Vagina (tissue), 2 donors: ENCODE data around the gene KCNC3.

Experiments used
- POLR2A ChIP-seq, 2 donors: fragments of 450-650 bp; IDR thresholded peaks; one replicate each; pipeline ENCODE4 v1.6.1; 2017; ENCODE audit warnings: antibody characterized with exemption in 2 of 2, mild to moderate bottlenecking in 2 of 2, moderate library complexity in 2 of 2
- POLR2AphosphoS5 ChIP-seq, 2 donors: sonication (generic); formaldehyde crosslinking; IDR thresholded peaks; one replicate each; pipeline ENCODE4 v1.9.0; 2017; ENCODE audit warnings: antibody characterized with exemption in 2 of 2, mild to moderate bottlenecking in 2 of 2, low read depth in 1 of 2; ENCODE audit not compliant: insufficient read depth in 1 of 2
- TF ChIP-seq, protein P1 (sequence below), 3 experiments: fragments of 450-650 bp in 2 of 3; fragments of 200-600 bp in 1 of 3; sonication (generic) in 1 of 3; IDR thresholded peaks; one replicate each; pipeline ENCODE4 v1.5.1; 2017 to 2019; ENCODE audit warnings: antibody characterized with exemption in 3 of 3, mild to moderate bottlenecking in 2 of 3, moderate library complexity in 2 of 3

DNA sequence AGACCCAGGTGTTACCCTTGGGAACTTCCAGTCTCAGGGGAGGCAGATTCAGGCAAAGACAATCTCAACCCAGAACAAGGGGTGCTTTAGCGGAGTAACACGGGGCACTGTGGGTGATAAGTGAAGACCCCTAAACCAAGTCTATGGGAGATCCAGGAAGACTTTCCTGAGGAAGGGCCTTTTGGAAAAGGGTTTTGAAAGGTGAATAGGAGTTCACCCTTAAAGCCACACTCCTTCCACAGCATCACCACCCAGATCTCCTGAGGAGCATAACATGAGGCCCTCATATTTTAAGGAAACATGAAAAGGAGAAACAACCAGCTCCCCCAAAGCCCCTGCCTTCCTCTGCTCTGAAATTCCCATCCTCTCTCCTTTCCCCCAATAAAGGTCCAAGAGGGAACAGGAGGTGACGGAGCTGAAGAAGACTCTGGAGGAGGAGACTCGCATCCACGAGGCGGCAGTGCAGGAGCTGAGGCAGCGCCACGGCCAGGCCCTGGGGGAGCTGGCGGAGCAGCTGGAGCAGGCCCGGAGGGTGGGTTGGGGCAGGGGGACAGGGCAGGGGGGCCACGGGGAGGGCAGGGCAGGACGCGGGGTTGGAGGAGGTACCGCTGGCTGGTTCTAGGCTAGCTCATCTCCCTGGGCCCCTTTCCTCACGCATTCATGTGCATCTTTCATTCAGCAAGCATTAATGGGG is 52.7 kb downstream of the KCNC3 start:
- TF ChIP-seq, protein P1, sequence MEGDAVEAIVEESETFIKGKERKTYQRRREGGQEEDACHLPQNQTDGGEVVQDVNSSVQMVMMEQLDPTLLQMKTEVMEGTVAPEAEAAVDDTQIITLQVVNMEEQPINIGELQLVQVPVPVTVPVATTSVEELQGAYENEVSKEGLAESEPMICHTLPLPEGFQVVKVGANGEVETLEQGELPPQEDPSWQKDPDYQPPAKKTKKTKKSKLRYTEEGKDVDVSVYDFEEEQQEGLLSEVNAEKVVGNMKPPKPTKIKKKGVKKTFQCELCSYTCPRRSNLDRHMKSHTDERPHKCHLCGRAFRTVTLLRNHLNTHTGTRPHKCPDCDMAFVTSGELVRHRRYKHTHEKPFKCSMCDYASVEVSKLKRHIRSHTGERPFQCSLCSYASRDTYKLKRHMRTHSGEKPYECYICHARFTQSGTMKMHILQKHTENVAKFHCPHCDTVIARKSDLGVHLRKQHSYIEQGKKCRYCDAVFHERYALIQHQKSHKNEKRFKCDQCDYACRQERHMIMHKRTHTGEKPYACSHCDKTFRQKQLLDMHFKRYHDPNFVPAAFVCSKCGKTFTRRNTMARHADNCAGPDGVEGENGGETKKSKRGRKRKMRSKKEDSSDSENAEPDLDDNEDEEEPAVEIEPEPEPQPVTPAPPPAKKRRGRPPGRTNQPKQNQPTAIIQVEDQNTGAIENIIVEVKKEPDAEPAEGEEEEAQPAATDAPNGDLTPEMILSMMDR (IDR thresholded peaks at IDR 0.05): no peak
- TF ChIP-seq POLR2A (IDR thresholded peaks at IDR 0.05): no peak
- no peak for TF ChIP-seq POLR2AphosphoS5 (IDR thresholded peaks at IDR 0.05; ENCODE audit: insufficient read depth in 1 of 2, low read depth in 1 of 2)
